Activated CD8-positive, alpha-beta memory T cell treated with anti-CD3 and anti-CD28 coated beads for 24 hours (primary cell): Measurements from ENCODE around the gene ADCY5.

Source experiments
- DNase-seq: peaks from one replicate; pipeline ENCODE4 v3.0.0-alpha.2; 2020

ADCY5 gene

GRCh38 chr3:123296836-123297626 is 151.9 kb downstream of the ADCY5 start:
- no peak for DNase-seq

GRCh38 chr3:123296261-123296660 is 152.6 kb downstream of the ADCY5 start:
- DNase-seq, result no peak

GRCh38 chr3:123295901-123296250 is 153.0 kb downstream of the ADCY5 start:
- DNase-seq, result no peak

- DNase-seq, result no peak
Observed at GRCh38 chr3:123295171-123295900, 153.6 kb downstream of the ADCY5 start.

GRCh38 chr3:123294296-123294938 is 154.5 kb downstream of the ADCY5 start:
- no peak for DNase-seq

- DNase-seq, result no peak
Observed at GRCh38 chr3:123292321-123293310, 156.3 kb downstream of the ADCY5 start.

GRCh38 chr3:123291404-123291803 is 157.5 kb downstream of the ADCY5 start:
- DNase-seq, result no peak

- peak; percentile 19 for DNase-seq
Observed at GRCh38 chr3:123290962-123291361, 157.9 kb downstream of the ADCY5 start.

GRCh38 chr3:123290107-123290930 is 158.6 kb downstream of the ADCY5 start:
- DNase-seq, result peak; percentile 32

GRCh38 chr3:123289391-123290106 is 159.3 kb downstream of the ADCY5 start:
- DNase-seq, result peak; percentile 35

GRCh38 chr3:123287962-123288302 is 161.0 kb downstream of the ADCY5 start:
- DNase-seq, result no peak

GRCh38 chr3:123287051-123287961 is 161.6 kb downstream of the ADCY5 start:
- peak; percentile 38 for DNase-seq

- DNase-seq, result peak; percentile 57
Observed at GRCh38 chr3:123286308-123287023, 162.4 kb downstream of the ADCY5 start.

GRCh38 chr3:123285931-123286307 is 163.0 kb downstream of the ADCY5 start:
- peak; percentile 40 for DNase-seq

GRCh38 chr3:123285479-123285878 is 163.4 kb downstream of the ADCY5 start:
- DNase-seq, result no peak

GRCh38 chr3:123285066-123285465 is 163.8 kb downstream of the ADCY5 start:
- no peak for DNase-seq

GRCh38 chr3:123284399-123285010 is 164.4 kb downstream of the ADCY5 start:
- no peak for DNase-seq

GRCh38 chr3:123283657-123284398 is 165.1 kb downstream of the ADCY5 start:
- DNase-seq, result no peak
